ENCODE results near the gene CASP10. TPM values are rescaled to one million over a fixed set of nuclear protein-coding genes. Genes with fewer than 3 reads are reported as not detected.
A peak's percentile ranks its signal among the peaks of the same experiment; 100 is the strongest.

CASP10 gene
- total and polyA plus RNA-seq, 2 of the 8 experiments (the other 6 are each of a cell fraction or from before 2014, with no cell fraction given): 2.3 to 4.0 TPM

GRCh38 chr2:201256082-201256481, 73.1 kb downstream of the CASP10 start:
- Histone ChIP-seq H2BK120ac (replicated peaks; ENCODE audit: low read depth, low read length) (no peak overlapping the region), H3K4ac (replicated peaks; ENCODE audit: insufficient read length, low read depth, low read length) (no peak overlapping the region), H3K23me2 (ENCODE audit: low read depth, low read length) (no peaks in the 10 kb centered on the region), H2BK20ac (ENCODE audit: low read length) (no peak overlapping the region), H3K18ac (ENCODE audit: extremely low read depth, low read length) (no peak overlapping the region), H3K56ac (replicated peaks; ENCODE audit: insufficient read length, low read depth, low read length) (no peak overlapping the region), H3K27me3 (replicated peaks in 1 of 4; ENCODE audit: control insufficient read depth in 3 of 4, extremely low read depth in 1 of 4, insufficient read depth in 3 of 4, low read length in 3 of 4) (peaks cover 0 to 3% (median 0%) of the 10 kb centered on the region in 4 experiments; a peak in 1 of 7 replicates), H4K5ac (ENCODE audit: insufficient read length, low read depth, low read length) (no peak overlapping the region), H3K36me3 (ENCODE audit: control insufficient read depth in 2 of 4, insufficient read depth in 4 of 4, low read length in 3 of 4) (no peaks in the 10 kb centered on the region), H4K8ac (ENCODE audit: extremely low read depth, insufficient read depth, low read length) (no peak overlapping the region), H4K91ac (replicated peaks; ENCODE audit: insufficient read length, low read length) (no peak overlapping the region), H2BK12ac (ENCODE audit: low read depth, low read length) (peak overlapping the region; percentile 2; the same call in 1 of the 2 replicates), H2AK5ac (ENCODE audit: low read depth, low read length) (no peak overlapping the region), H2AFZ (ENCODE audit: low read length) (no peak overlapping the region), H3K4me1 (replicated peaks in 1 of 4; ENCODE audit: control insufficient read depth in 3 of 4, insufficient read depth in 4 of 4, low read length in 3 of 4) (peaks cover 0 to 14% (median 6%) of the 10 kb centered on the region in 4 experiments; a peak in 6 of 7 replicates), H3K4me3 (ENCODE audit: extremely low read depth in 1 of 4, insufficient read depth in 2 of 4, low read depth in 3 of 4, low read length in 4 of 4) (no peak overlapping the region), H2BK15ac (ENCODE audit: low read length) (no peak overlapping the region; the same call in 1 of the 2 replicates), H3K9me3 (ENCODE audit: insufficient read depth in 2 of 2, low read depth in 1 of 2, low read length in 1 of 2) (no peaks in the 10 kb centered on the region), H3K4me2 (ENCODE audit: insufficient read depth in 1 of 2, low read depth in 2 of 2, low read length in 2 of 2) (no peak overlapping the region), H3K9ac (replicated peaks in 1 of 4; ENCODE audit: extremely low read depth in 1 of 4, low read depth in 3 of 4, low read length in 3 of 4) (no peak overlapping the region), H3K27ac (ENCODE audit: low read depth, low read length) (no peak overlapping the region), H3K14ac (ENCODE audit: insufficient read length) (no peak overlapping the region), H2BK5ac (ENCODE audit: low read depth, low read length) (no peak overlapping the region), H4K20me1 (replicated peaks in 1 of 2; ENCODE audit: control insufficient read depth in 1 of 2, insufficient read depth in 2 of 2, low read length in 2 of 2) (no peaks in the 10 kb centered on the region), H3K23ac (ENCODE audit: insufficient read length) (no peak overlapping the region), H3K79me1 (ENCODE audit: low read depth, low read length) (no peaks in the 10 kb centered on the region), H3K79me2 (ENCODE audit: control insufficient read depth in 1 of 2, insufficient read depth in 2 of 2, low read length in 2 of 2) (no peaks in the 10 kb centered on the region)
- ChIA-PET POLR2A (ENCODE audit: partially characterized antibody) (no interaction called here), CTCF (ENCODE audit: partially characterized antibody) (interaction anchor here (1.0 to 2.0 kb wide), 2 partner anchors 9 to 20 kb away, joined by 3 to 5 read pairs; no protein-coding TSS in a partner anchor)
- WGBS, 2 experiments (ENCODE audit: extremely low coverage in 1 of 2, insufficient coverage in 1 of 2, insufficient read length in 1 of 2, insufficient replicate concordance in 2 of 2, low coverage in 1 of 2, low lambda C conversion rate in 2 of 2, missing lambda C conversion rate in 1 of 2): 76% methylated on average over 3 of the region's 3 CpGs; no CpG with 5 or more reads in 1 of the 2 experiments
- TF ChIP-seq KDM4A (IDR thresholded peaks at IDR 0.05; ENCODE audit: low read depth, low read length, severe bottlenecking) (no peak), SP2 (IDR thresholded peaks at IDR 0.05; ENCODE audit: low read length) (no peak), KDM5A (IDR thresholded peaks at IDR 0.05; ENCODE audit: low read length) (no peak), NRF1 (IDR thresholded peaks at IDR 0.05; ENCODE audit: low read depth, low read length) (no peak), RFX5 (IDR thresholded peaks at IDR 0.05; ENCODE audit: borderline replicate concordance, low read depth, low read length) (no peak), SAP30 (IDR thresholded peaks at IDR 0.05; ENCODE audit: insufficient read depth, insufficient replicate concordance, low read length) (no peak), EP300 (IDR thresholded peaks at IDR 0.05; ENCODE audit: borderline replicate concordance in 1 of 2, low read depth in 2 of 2, low read length in 2 of 2) (no peak), ATF3 (IDR thresholded peaks at IDR 0.05; ENCODE audit: insufficient read depth, low read depth, low read length) (no peak), TBP (IDR thresholded peaks at IDR 0.05; ENCODE audit: low read depth, low read length) (no peak), CEBPB (IDR thresholded peaks at IDR 0.05; ENCODE audit: low read depth, low read length) (no peak), POLR2AphosphoS5 (IDR thresholded peaks at IDR 0.05; ENCODE audit: low read depth, low read length) (no peak), CREB1 (IDR thresholded peaks at IDR 0.05) (no peak)
- FAIRE-seq (no peak), DNase-seq (ENCODE audit: low read depth in 1 of 2, low spot score in 2 of 2) (peak in 1 of 2 experiments; percentile 2)

All from H1 (cell line).